MM.1S (cell line): ENCODE data around the gene RPH3AL.
A peak's percentile ranks its signal among the peaks of the same experiment; 100 is the strongest.

ENCODE experiments used
- DNase-seq: peaks from one replicate; pipeline ENCODE4 v3.0.0-alpha.2; 2015
- H2AFZ ChIP-seq: fragments of 300-600 bp; sonication (generic); 2 replicates; pipeline ENCODE4 v1.6.0; 2016; ENCODE audit warnings: antibody characterized with exemption, low read length
- H3F3A ChIP-seq: fragments of 300-600 bp; sonication (generic); 2 replicates; pipeline ENCODE4 v1.6.1; 2016; ENCODE audit warnings: mild to moderate bottlenecking, antibody characterized with exemption, low read length, moderate library complexity, mixed read lengths; ENCODE audit not compliant: insufficient read depth
- H3K27ac ChIP-seq: fragments of 300-600 bp; sonication (generic); 2 replicates; pipeline ENCODE4 v1.5.1; 2016; ENCODE audit warnings: mild to moderate bottlenecking, low read length
- H3K27me3 ChIP-seq: fragments of 300-600 bp; sonication (generic); replicated peaks from 2 replicates; pipeline ENCODE4 v1.6.0; 2016; ENCODE audit warnings: low read length; ENCODE audit not compliant: insufficient read depth
- H3K36me3 ChIP-seq: fragments of 300-600 bp; sonication (generic); replicated peaks from 2 replicates; pipeline ENCODE4 v1.6.1; 2016; ENCODE audit warnings: mild to moderate bottlenecking, low read length, mixed read lengths; ENCODE audit not compliant: insufficient read depth
- H3K4me1 ChIP-seq: fragments of 300-600 bp; sonication (generic); 2 replicates; pipeline ENCODE4 v1.6.1; 2016; ENCODE audit warnings: low read length, mixed read lengths
- H3K4me2 ChIP-seq: fragments of 300-600 bp; sonication (generic); 2 replicates; pipeline ENCODE4 v1.6.0; 2016; ENCODE audit warnings: low read depth, low read length
- H3K4me3 ChIP-seq: fragments of 300-600 bp; sonication (generic); 2 replicates; pipeline ENCODE4 v1.5.1; 2016; ENCODE audit warnings: low read length, mixed read lengths
- H3K79me2 ChIP-seq: fragments of 300-600 bp; sonication (generic); 2 replicates; pipeline ENCODE4 v1.6.1; 2016; ENCODE audit warnings: mixed run types, low read length, mixed read lengths
- H3K9ac ChIP-seq: fragments of 300-600 bp; sonication (generic); 2 replicates; pipeline ENCODE4 v1.6.1; 2016; ENCODE audit warnings: low read length, mixed read lengths
- H3K9me2 ChIP-seq: fragments of 300-600 bp; sonication (generic); replicated peaks from 2 replicates; pipeline ENCODE4 v1.6.1; 2016; ENCODE audit warnings: mild to moderate bottlenecking, low read length, mixed read lengths; ENCODE audit not compliant: insufficient read depth
- H3K9me3 ChIP-seq: fragments of 300-600 bp; sonication (generic); replicated peaks from 2 replicates; pipeline ENCODE4 v1.6.1; 2016; ENCODE audit warnings: mild to moderate bottlenecking, low read length, mixed read lengths; ENCODE audit not compliant: insufficient read depth
- H4K20me1 ChIP-seq: fragments of 300-600 bp; sonication (generic); 2 replicates; pipeline ENCODE4 v1.6.1; 2016; ENCODE audit warnings: mild to moderate bottlenecking, low read length, moderate library complexity, mixed read lengths; ENCODE audit not compliant: insufficient read depth
- EZH2 ChIP-seq: fragments of 300-600 bp; sonication (generic); optimal IDR thresholded peaks from 2 replicates; pipeline ENCODE3; 2017; ENCODE audit warnings: low read depth, mild to moderate bottlenecking, antibody characterized with exemption, low read length, mixed read lengths
- EZH2phosphoT487 ChIP-seq: fragments of 300-600 bp; sonication (generic); IDR thresholded peaks from 2 replicates; pipeline ENCODE4 v1.6.1; 2018; ENCODE audit warnings: antibody characterized with exemption, low read length
- TF ChIP-seq, protein P1 (sequence below): fragments of 300-600 bp; sonication (generic); IDR thresholded peaks from 2 replicates; pipeline ENCODE4 v1.5.1; 2016; ENCODE audit warnings: antibody characterized with exemption, low read length, mixed read lengths

RPH3AL gene

DNA sequence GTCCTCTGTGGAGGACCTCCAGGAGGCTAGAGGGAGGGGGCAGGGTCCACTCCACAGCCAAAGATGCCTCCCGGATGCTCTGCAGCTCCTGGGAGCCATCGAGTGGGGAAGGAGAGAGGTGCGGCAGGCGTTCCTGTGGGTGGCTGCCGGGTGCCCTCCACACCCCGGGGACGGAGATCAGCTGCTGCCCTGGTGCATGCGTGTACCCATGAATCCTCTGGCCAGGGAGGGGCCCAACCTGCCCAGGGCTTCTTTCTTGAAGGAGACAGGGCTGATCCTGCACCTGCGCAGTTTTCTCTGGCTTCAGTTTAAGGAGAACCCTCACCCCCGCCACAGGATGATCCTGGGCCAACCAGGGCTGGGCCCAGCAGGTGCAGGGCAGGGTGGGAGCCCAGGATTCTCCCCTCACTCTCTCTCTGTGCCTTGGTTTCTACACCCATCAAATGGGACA is 137.7 kb downstream of the RPH3AL start:
- no peak for DNase-seq
- Histone ChIP-seq H3K36me3 (no peaks in the 10 kb centered on the region), H3K4me1 (no peaks in the 10 kb centered on the region), H3K4me3 (peak overlapping the region; percentile 46; the same call in 1 of the 2 replicates), H3K9ac (no peak overlapping the region), H2AFZ (no peak overlapping the region), H3K79me2 (no peaks in the 10 kb centered on the region), H3K4me2 (peak overlapping the region; percentile 50; the same call in 1 of the 2 replicates), H3F3A (no peaks in the 10 kb centered on the region), H3K9me2 (no peaks in the 10 kb centered on the region), H3K27ac (no peak overlapping the region), H3K27me3 (peaks cover 64% of the 10 kb centered on the region), H3K9me3 (no peaks in the 10 kb centered on the region), H4K20me1 (no peaks in the 10 kb centered on the region)
- TF ChIP-seq EZH2phosphoT487 (no peak), EZH2 (no peak)
- TF ChIP-seq, protein P1, sequence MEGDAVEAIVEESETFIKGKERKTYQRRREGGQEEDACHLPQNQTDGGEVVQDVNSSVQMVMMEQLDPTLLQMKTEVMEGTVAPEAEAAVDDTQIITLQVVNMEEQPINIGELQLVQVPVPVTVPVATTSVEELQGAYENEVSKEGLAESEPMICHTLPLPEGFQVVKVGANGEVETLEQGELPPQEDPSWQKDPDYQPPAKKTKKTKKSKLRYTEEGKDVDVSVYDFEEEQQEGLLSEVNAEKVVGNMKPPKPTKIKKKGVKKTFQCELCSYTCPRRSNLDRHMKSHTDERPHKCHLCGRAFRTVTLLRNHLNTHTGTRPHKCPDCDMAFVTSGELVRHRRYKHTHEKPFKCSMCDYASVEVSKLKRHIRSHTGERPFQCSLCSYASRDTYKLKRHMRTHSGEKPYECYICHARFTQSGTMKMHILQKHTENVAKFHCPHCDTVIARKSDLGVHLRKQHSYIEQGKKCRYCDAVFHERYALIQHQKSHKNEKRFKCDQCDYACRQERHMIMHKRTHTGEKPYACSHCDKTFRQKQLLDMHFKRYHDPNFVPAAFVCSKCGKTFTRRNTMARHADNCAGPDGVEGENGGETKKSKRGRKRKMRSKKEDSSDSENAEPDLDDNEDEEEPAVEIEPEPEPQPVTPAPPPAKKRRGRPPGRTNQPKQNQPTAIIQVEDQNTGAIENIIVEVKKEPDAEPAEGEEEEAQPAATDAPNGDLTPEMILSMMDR, result no peak

DNA sequence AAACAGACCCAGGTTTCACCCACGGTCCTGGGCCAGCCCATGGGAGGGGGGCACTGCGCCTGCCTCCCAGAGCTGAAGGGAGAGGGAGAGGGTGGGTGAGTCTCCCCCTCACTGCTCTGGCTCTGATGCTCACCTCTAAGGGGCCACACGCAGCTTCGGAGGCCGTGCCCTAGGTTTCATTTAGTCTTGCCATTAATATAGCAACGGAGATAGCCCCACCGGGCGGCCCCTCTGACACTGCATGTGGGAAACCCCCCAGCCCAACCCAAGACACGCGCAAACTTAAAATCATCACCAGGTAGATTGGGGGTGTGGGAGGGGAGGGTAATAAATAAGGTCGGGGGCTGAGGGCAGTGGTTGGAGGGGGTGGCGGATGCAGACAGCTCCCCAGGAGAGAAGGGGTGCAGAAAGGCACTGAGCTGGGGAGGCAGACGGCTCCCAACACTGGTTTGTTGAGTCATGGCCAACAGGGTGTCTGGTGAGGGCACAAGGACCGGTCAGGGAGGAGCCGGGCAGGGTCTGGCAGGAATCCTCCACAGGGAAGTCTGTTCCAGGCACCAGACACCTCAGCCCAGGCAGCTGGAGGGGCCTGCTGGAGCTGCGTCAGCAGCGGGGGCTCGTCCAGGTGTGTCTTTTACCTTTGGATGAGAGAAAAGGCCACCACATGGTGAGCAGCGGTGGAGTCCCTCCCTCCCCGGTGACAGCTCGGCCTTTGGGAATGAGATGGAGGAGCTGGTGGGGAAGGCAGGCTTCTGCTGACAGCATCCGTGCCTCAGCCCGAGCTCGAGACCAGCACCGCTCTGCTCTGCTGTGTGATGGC is 139.1 kb downstream of the RPH3AL start:
- Histone ChIP-seq H3K9me2 (no peaks in the 10 kb centered on the region), H3K4me3 (no peak overlapping the region), H4K20me1 (no peaks in the 10 kb centered on the region), H3K27ac (no peak overlapping the region), H3K4me2 (no peak overlapping the region), H3K36me3 (no peaks in the 10 kb centered on the region), H3K79me2 (no peaks in the 10 kb centered on the region), H3K9ac (no peak overlapping the region), H3K9me3 (no peaks in the 10 kb centered on the region), H3K4me1 (no peaks in the 10 kb centered on the region), H3F3A (no peaks in the 10 kb centered on the region), H2AFZ (no peak overlapping the region), H3K27me3 (peaks cover 75% of the 10 kb centered on the region)
- no peak for DNase-seq
- no peak for TF ChIP-seq EZH2phosphoT487
- no peak for TF ChIP-seq EZH2
- TF ChIP-seq, protein P1, result no peak

DNA sequence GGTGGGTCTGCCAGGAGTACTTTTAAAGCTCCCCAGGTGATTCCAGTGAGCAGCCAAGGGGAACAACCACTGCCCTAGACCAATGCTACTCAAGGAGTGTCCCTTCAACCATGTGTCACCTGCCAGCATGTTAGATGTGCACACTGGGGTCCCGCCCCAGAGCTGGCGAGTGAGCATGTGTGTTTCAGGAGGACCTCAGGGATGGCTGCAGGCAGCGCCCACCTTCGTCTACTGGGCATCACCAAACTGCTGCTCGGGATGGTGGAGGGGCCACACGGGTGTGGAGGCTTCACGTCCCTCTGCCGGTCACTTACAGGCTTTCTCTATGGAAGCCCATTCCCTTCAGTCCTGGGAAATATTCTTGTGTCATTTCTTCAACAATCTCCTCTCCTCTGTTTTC is 142.2 kb downstream of the RPH3AL start:
- Histone ChIP-seq H3K9ac (no peak overlapping the region), H3F3A (no peaks in the 10 kb centered on the region), H3K27me3 (peaks cover 93% of the 10 kb centered on the region), H3K4me2 (no peak overlapping the region), H4K20me1 (no peaks in the 10 kb centered on the region), H3K4me1 (no peaks in the 10 kb centered on the region), H3K36me3 (no peaks in the 10 kb centered on the region), H2AFZ (no peak overlapping the region), H3K9me3 (no peaks in the 10 kb centered on the region), H3K9me2 (no peaks in the 10 kb centered on the region), H3K27ac (no peak overlapping the region), H3K4me3 (no peak overlapping the region), H3K79me2 (no peaks in the 10 kb centered on the region)
- no peak for TF ChIP-seq EZH2
- no peak for TF ChIP-seq EZH2phosphoT487
- TF ChIP-seq, protein P1, result no peak
- DNase-seq, result no peak
